Colonic mucosa (tissue), 4 donors: ENCODE data around the gene KCNG1. TPM values are rescaled to one million over a fixed set of nuclear protein-coding genes. Genes with fewer than 3 reads are reported as not detected.
A peak's percentile ranks its signal among the peaks of the same experiment; 100 is the strongest.

Source experiments
- DNase-seq: peaks from one replicate; pipeline ENCODE4 v3.0.0-alpha.2; 2020
- H3K27ac ChIP-seq: fragments of 200-600 bp; one replicate; pipeline ENCODE4 v1.8.0; 2021
- H3K27me3 ChIP-seq: fragments of 200-600 bp; one replicate; pipeline ENCODE4 v1.8.0; 2021
- H3K36me3 ChIP-seq: fragments of 200-600 bp; one replicate; pipeline ENCODE4 v1.8.0; 2021
- H3K4me1 ChIP-seq: fragments of 200-600 bp; one replicate; pipeline ENCODE4 v1.8.0; 2021; ENCODE audit warnings: mild to moderate bottlenecking
- H3K4me3 ChIP-seq: fragments of 200-600 bp; one replicate; pipeline ENCODE4 v1.8.0; 2021
- H3K9ac ChIP-seq, 2 donors: one replicate each; pipeline ENCODE4 v1.7.0; 2013; ENCODE audit warnings: control low read depth in 2 of 2, low read depth in 2 of 2, low read length in 2 of 2
- H3K9me3 ChIP-seq: fragments of 200-600 bp; one replicate; pipeline ENCODE4 v1.8.0; 2021
- CTCF ChIP-seq: fragments of 200-600 bp; IDR thresholded peaks from one replicate; pipeline ENCODE4 v1.8.0; 2022; ENCODE audit warnings: antibody characterized with exemption, mild to moderate bottlenecking
- intact Hi-C: fragments of 100-400 bp; cut with DNase I; formaldehyde crosslinking; loops from one replicate; pipeline ENCODE4 v1.14.1; 2022
- total RNA-seq, 2 donors: library from RNA; stranded (reverse); fragmentation: NEBNext Ultra II Directional in 1 of 2; extraction: Animal tissue kit (Norgen Biotek cat#: 25700) in 1 of 2; gene quantifications; one replicate each; pipeline ENCODE4 v1.2.1, GENCODE V29; 2021
- donor health status: healthy.
- donor health status: DM: no; HTN: no; CAD: no.
- donor health status: DM: no; HTN: no; CAD: no.

KCNG1 gene
- total RNA-seq, 2 donors from 2014 or later = 5.8 to 10.3 TPM

DNA sequence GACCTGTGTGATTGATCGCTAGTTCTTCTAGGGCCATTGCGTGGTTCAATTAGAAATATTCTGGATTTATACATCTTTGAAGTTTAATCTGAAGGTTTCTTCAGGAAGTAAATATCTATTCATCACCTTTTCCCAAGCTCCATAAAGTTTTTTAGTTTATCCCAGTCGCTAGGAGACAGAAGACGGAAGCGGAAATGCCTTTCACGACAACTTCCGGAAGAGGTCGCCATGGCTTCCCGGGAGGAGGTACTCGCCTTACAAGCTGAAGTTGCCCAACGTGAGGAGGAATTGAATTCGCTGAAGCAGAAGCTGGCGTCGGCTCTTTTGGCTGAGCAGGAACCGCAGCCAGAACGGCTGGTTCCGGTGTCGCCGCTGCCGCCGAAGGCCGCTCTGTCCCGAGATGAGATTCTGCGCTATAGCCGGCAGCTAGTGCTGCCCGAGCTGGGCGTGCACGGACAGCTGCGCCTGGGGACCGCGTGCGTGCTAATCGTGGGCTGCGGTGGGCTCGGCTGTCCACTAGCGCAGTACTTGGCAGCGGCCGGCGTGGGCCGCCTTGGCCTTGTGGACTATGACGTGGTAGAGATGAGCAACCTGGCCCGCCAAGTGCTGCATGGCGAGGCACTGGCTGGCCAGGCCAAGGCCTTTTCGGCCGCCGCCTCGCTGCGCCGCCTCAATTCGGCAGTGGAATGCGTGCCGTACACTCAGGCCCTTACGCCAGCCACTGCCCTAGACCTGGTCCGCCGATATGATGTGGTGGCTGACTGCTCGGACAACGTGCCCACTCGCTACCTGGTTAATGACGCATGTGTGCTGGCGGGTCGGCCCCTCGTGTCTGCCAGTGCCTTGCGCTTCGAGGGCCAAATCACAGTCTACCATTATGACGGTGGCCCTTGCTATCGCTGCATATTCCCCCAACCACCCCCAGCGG lies 64.0 kb downstream of the KCNG1 start, which contains the start of gene MOCS3:
Gene MOCS3, plus strand, starts transcription at position 204 of the 928 bp plus-strand sequence. Its CDS starts 25 bp downstream, at position 229.
- TF ChIP-seq CTCF = no peak
- peaks cover 15% of the 10 kb centered on the region for H3K4me1 ChIP-seq
- H3K9me3 ChIP-seq = no peaks in the 10 kb centered on the region
- H3K4me3 ChIP-seq = peak within 1 kb of the TSS; percentile 97
- H3K27ac ChIP-seq = peak within 1 kb of the TSS; percentile 63
- no peaks in the 10 kb centered on the region for H3K27me3 ChIP-seq
- peak; percentile 88 for DNase-seq
- intact Hi-C loops = no loop called here
- peaks cover 2% of the 10 kb centered on the region for H3K36me3 ChIP-seq
- peak within 1 kb of the TSS; percentile 88 to 94 for H3K9ac ChIP-seq

- Histone ChIP-seq H3K36me3 (peaks cover 8% of the 10 kb centered on the region), H3K4me3 (peak within 1 kb of the TSS; percentile 97), H3K9ac (peak within 1 kb of the TSS; percentile 88 to 94), H3K9me3 (no peaks in the 10 kb centered on the region), H3K27ac (peak within 1 kb of the TSS; percentile 63), H3K27me3 (no peaks in the 10 kb centered on the region), H3K4me1 (peaks cover 15% of the 10 kb centered on the region)
- TF ChIP-seq CTCF = no peak
- intact Hi-C loops = no loop called here
- peak; percentile 91 for DNase-seq
Observed at GRCh38 chr20:50957798-50958614, 64.9 kb downstream of the KCNG1 start, which contains the start of gene DPM1. TSS of gene DPM1 (minus strand) at chr20:50958532. CDS start at chr20:50958523, 9 bp downstream.

DNA sequence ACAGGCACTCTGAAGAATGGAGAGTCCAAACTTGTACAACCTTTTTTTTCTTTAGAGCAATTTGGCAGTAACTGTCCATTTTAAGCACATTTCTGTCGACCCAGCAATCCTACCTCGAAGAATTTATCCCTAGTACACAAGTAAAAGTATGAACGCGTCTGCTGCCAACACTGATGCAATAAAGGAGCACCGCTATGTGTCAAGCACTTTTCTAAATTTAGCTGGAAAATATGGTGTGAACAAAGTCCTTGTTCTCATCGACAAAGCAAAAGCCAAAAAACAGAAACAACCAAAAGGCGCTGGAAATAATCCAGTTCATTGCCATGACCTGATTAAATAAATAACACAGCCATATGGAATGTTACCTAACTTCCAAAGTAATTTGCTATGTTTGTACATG lies 65.6 kb downstream of the KCNG1 start:
- intact Hi-C loops = no loop called here
- peak overlapping the region; percentile 97 for H3K4me3 ChIP-seq
- DNase-seq = no peak
- peaks cover 15% of the 10 kb centered on the region for H3K4me1 ChIP-seq
- no peak for TF ChIP-seq CTCF
- H3K9ac ChIP-seq = peak overlapping the region; percentile 35 to 82
- no peaks in the 10 kb centered on the region for H3K9me3 ChIP-seq
- H3K36me3 ChIP-seq = peaks cover 8% of the 10 kb centered on the region
- no peak overlapping the region for H3K27ac ChIP-seq
- no peaks in the 10 kb centered on the region for H3K27me3 ChIP-seq

DNA sequence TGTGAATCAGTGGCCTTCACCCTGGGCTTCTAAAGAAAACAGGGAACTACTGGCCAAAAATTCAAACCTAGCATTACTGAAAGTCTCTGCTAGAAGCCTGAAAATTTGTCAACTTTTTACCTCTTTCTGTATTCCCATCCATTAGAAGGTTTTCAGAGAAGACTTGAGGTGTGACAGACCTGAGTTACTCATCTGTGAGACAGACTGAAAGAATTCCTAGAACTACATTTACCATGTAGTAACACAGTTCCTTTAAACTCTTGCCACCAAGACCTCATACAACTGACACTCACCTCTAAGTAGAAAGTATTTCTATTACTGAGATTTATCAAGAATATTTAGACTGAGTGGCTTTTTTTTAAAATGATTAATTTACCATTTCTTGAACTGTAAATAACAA lies 69.1 kb downstream of the KCNG1 start:
- no peaks in the 10 kb centered on the region for H3K9me3 ChIP-seq
- intact Hi-C loops = no loop called here
- no peaks in the 10 kb centered on the region for H3K27me3 ChIP-seq
- H3K9ac ChIP-seq = no peak overlapping the region
- DNase-seq = no peak
- peaks cover 8% of the 10 kb centered on the region for H3K4me1 ChIP-seq
- H3K27ac ChIP-seq = no peak overlapping the region
- no peak for TF ChIP-seq CTCF
- no peak overlapping the region for H3K4me3 ChIP-seq
- H3K36me3 ChIP-seq = peaks cover 13% of the 10 kb centered on the region

Other genes starting within 250 kb of the KCNG1 start
- 1 to 10 TPM; 1.1 to 2.7 TPM for gene BCAS4, start 228.0 kb downstream of the KCNG1 start, total RNA-seq
- gene ADNP, start 91.7 kb downstream of the KCNG1 start, total RNA-seq = 10 to 100 TPM; 46.8 to 54.0 TPM
- 10 to 100 TPM; 37.0 to 43.9 TPM for gene DPM1, start 64.6 kb downstream of the KCNG1 start, total RNA-seq
- 1 to 10 TPM; 4.6 to 5.1 TPM for gene MOCS3, start 64.3 kb downstream of the KCNG1 start, total RNA-seq